ENCODE measurements around the gene RAB20.
A peak's percentile ranks its signal among the peaks of the same experiment; 100 is the strongest.
"Not testable (repeated sequence)": the region's sequence is repeated elsewhere in the genome, so short reads cannot be mapped to it uniquely, and the experiment has no call there.

The RAB20 gene

GRCh38 chr13:110554946-110555345 lies 6.6 kb downstream of the RAB20 start:
- no peak for DNase-seq (ENCODE audit: low spot score)

GRCh38 chr13:110554227-110554836 lies 7.2 kb downstream of the RAB20 start:
- no peak for DNase-seq (ENCODE audit: low spot score)

- no peak for DNase-seq (ENCODE audit: low spot score)
Measured at GRCh38 chr13:110553417-110553816, 8.1 kb downstream of the RAB20 start.

GRCh38 chr13:110552767-110553166 lies 8.8 kb downstream of the RAB20 start:
- DNase-seq (ENCODE audit: low spot score) = no peak

GRCh38 chr13:110551284-110551683 lies 10.2 kb downstream of the RAB20 start:
- DNase-seq (ENCODE audit: low spot score) = no peak

GRCh38 chr13:110549795-110550160 lies 11.7 kb downstream of the RAB20 start:
- no peak for DNase-seq (ENCODE audit: low spot score)

- no peak for DNase-seq (ENCODE audit: low spot score)
Measured at GRCh38 chr13:110548891-110549794, 12.4 kb downstream of the RAB20 start.

- peak; percentile 66 for DNase-seq (ENCODE audit: low spot score)
Measured at GRCh38 chr13:110546926-110547325, 14.6 kb downstream of the RAB20 start.

- no peak for DNase-seq (ENCODE audit: low spot score)
Measured at GRCh38 chr13:110546378-110546777, 15.1 kb downstream of the RAB20 start.

GRCh38 chr13:110542169-110542796 lies 19.2 kb downstream of the RAB20 start:
- no peak for DNase-seq (ENCODE audit: low spot score)

GRCh38 chr13:110541526-110541920 lies 20.0 kb downstream of the RAB20 start:
- peak; percentile 44 for DNase-seq (ENCODE audit: low spot score)

- DNase-seq (ENCODE audit: low spot score) = no peak
Measured at GRCh38 chr13:110540871-110541525, 20.5 kb downstream of the RAB20 start.

- no peak for DNase-seq (ENCODE audit: low spot score)
Measured at GRCh38 chr13:110539894-110540293, 21.6 kb downstream of the RAB20 start.

- DNase-seq (ENCODE audit: low spot score) = no peak
Measured at GRCh38 chr13:110538632-110539031, 22.9 kb downstream of the RAB20 start.

- DNase-seq (ENCODE audit: low spot score) = no peak
Measured at GRCh38 chr13:110536006-110536693, 25.4 kb downstream of the RAB20 start.

GRCh38 chr13:110535526-110535925 lies 26.0 kb downstream of the RAB20 start:
- no peak for DNase-seq (ENCODE audit: low spot score)

- no peak for DNase-seq (ENCODE audit: low spot score)
Measured at GRCh38 chr13:110533771-110534670, 27.5 kb downstream of the RAB20 start.

GRCh38 chr13:110532258-110532657 lies 29.3 kb downstream of the RAB20 start:
- not testable (repeated sequence) for DNase-seq (ENCODE audit: low spot score)

GRCh38 chr13:110531671-110532083 lies 29.8 kb downstream of the RAB20 start:
- no peak for DNase-seq (ENCODE audit: low spot score)

GRCh38 chr13:110531100-110531499 lies 30.4 kb downstream of the RAB20 start:
- DNase-seq (ENCODE audit: low spot score) = no peak

Data from AG20443 (cell line).